BLaER1 (cell line): Measurements from ENCODE around the gene IL36A.

Source experiments
- H3K27ac ChIP-seq: shearing (Covaris generic); formaldehyde crosslinking; 2 replicates; pipeline ENCODE4 v1.8.1; 2022
- H3K27me3 ChIP-seq: shearing (Covaris generic); formaldehyde crosslinking; 2 replicates; pipeline ENCODE4 v1.8.1; 2022
- H3K36me3 ChIP-seq: shearing (Covaris generic); formaldehyde crosslinking; 2 replicates; pipeline ENCODE4 v1.8.1; 2022
- H3K4me1 ChIP-seq: shearing (Covaris generic); formaldehyde crosslinking; 2 replicates; pipeline ENCODE4 v1.8.1; 2022
- H3K4me2 ChIP-seq: shearing (Covaris generic); formaldehyde crosslinking; 2 replicates; pipeline ENCODE4 v1.8.1; 2022
- H3K4me3 ChIP-seq: shearing (Covaris generic); formaldehyde crosslinking; 2 replicates; pipeline ENCODE4 v1.8.1; 2022
- H3K9ac ChIP-seq: shearing (Covaris generic); formaldehyde crosslinking; 2 replicates; pipeline ENCODE4 v1.8.1; 2022
- H3K9me3 ChIP-seq: shearing (Covaris generic); formaldehyde crosslinking; 2 replicates; pipeline ENCODE4 v1.8.1; 2022
- H4K20me1 ChIP-seq: shearing (Covaris generic); formaldehyde crosslinking; 2 replicates; pipeline ENCODE4 v1.8.1; 2022
- Cebpa-rat ChIP-seq: shearing (Covaris generic); IDR thresholded peaks from 2 replicates; pipeline ENCODE4 v1.8.1; 2022

Gene IL36A

DNA sequence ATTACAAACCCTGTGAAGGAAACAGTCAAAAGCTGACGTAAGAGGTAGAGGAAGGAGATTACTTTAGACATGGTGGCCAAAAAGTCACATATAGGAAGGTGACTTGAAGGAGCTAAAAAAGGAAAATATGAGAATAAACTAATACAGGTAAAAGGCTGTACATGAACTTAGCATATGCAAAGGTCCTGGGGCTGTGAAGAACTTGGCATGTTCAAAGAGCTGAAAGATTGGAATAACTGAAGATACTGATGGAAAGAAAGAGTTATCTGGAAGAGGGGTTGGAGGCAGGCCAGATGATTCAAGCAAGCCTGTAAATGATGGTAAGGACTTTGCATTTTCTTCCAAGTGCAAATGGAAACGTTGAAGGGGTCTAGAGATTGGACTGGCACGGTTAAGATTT lies 13.2 kb downstream of the IL36A start:
- no peaks in the 10 kb centered on the region for H3K36me3 ChIP-seq
- H3K4me2 ChIP-seq: no peak overlapping the region
- TF ChIP-seq Cebpa-rat: no peak
- H3K9ac ChIP-seq: no peak overlapping the region
- H4K20me1 ChIP-seq: no peaks in the 10 kb centered on the region
- H3K4me3 ChIP-seq: no peak overlapping the region
- H3K27ac ChIP-seq: no peak overlapping the region
- no peaks in the 10 kb centered on the region for H3K4me1 ChIP-seq
- H3K27me3 ChIP-seq: no peaks in the 10 kb centered on the region
- peaks cover 4% of the 10 kb centered on the region; the same call in 1 of the 2 replicates for H3K9me3 ChIP-seq

DNA sequence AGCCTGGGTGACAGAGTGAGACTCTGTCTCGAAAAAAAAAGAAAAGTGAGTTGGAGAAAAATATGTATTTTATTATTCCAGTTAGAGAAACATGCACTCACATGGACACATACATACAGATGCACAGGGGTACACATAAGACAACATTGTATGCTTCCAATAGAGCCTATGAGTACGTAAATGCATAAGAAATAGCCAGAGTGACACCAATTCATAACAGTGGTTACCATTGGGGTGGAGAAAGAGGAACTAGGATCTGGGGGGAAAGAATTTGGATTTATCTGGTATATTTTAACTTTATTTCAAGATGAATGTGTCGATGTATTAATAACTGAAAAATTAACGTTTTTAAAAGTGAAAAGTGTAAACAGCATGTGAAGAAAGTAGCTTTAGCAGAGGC lies 16.1 kb downstream of the IL36A start:
- H3K9me3 ChIP-seq: peaks cover 4% of the 10 kb centered on the region; the same call in 1 of the 2 replicates
- no peaks in the 10 kb centered on the region for H3K27me3 ChIP-seq
- H3K4me3 ChIP-seq: no peak overlapping the region
- H3K4me1 ChIP-seq: peaks cover 6% of the 10 kb centered on the region; the same call in 1 of the 2 replicates
- no peak overlapping the region for H3K4me2 ChIP-seq
- H3K27ac ChIP-seq: no peak overlapping the region
- H3K36me3 ChIP-seq: no peaks in the 10 kb centered on the region
- no peak overlapping the region for H3K9ac ChIP-seq
- TF ChIP-seq Cebpa-rat: no peak
- no peaks in the 10 kb centered on the region for H4K20me1 ChIP-seq

DNA sequence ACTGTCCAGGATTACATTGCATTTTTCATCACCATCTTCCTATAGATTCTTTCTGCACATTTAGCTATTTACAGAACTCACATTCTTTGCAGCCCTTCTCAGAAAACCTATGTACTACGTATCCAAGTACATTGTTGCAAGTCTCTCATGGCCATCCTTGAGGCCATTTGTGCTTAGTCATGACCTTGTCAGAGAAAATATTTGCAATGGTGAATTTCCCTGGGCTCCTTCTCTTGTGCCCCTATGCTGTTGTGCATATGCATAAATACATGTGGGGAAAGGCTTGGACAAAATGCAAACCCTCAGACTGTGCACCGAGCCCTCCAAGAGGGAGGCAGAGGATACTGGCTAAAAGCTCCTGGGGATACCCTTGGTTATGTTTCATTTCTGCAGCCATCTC lies 19.5 kb downstream of the IL36A start:
- Histone ChIP-seq H3K9ac (no peak overlapping the region), H4K20me1 (no peaks in the 10 kb centered on the region), H3K4me2 (no peak overlapping the region), H3K36me3 (no peaks in the 10 kb centered on the region), H3K27ac (no peak overlapping the region), H3K27me3 (no peaks in the 10 kb centered on the region), H3K4me3 (no peak overlapping the region), H3K4me1 (peaks cover 6% of the 10 kb centered on the region; the same call in 1 of the 2 replicates), H3K9me3 (no peaks in the 10 kb centered on the region)
- no peak for TF ChIP-seq Cebpa-rat

DNA sequence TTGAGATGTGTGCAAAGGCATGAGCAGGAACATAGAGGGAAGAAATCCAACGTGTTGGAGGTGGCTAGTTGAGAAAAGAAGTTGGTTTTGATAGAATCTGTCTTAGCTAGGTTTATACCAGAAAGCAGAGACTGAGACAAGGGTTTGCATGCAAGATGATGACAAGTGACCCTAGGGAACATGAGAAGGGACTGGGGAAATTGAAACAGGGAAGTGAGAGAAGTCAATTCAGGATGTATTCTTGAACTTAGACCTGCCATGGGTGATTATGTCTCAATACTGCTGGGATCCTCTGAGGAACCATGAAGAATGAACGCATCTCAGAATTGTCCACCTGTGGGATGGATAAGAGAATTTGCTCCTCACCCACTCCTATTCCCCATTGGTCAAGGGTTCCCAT lies 20.5 kb downstream of the IL36A start:
- Histone ChIP-seq H3K9me3 (no peaks in the 10 kb centered on the region), H3K36me3 (no peaks in the 10 kb centered on the region), H3K4me3 (no peak overlapping the region), H3K27ac (no peak overlapping the region), H3K4me2 (no peak overlapping the region; the same call in 1 of the 2 replicates), H3K9ac (no peak overlapping the region), H3K4me1 (peaks cover 6% of the 10 kb centered on the region; the same call in 1 of the 2 replicates), H4K20me1 (no peaks in the 10 kb centered on the region), H3K27me3 (no peaks in the 10 kb centered on the region)
- no peak for TF ChIP-seq Cebpa-rat

DNA sequence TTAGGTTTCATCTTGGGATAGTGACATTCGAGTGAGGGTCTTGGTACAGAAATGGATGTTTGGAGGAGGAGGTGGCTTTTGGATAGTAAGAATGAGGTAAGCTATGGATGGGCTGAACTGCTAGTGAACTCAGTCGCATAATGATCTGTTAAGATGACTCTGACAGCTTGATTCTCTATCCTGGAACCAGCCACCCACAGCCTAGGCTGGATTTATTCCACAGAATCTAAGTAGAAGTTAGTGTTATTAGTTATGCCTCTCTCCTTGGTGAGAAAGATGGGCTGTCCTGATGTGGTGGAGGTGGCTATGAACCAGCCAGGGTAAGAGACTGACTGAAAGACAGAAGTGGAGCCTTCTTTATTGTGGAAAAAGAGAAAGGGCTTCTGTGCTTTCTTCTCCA lies 22.4 kb downstream of the IL36A start:
- H3K4me1 ChIP-seq: peaks cover 6% of the 10 kb centered on the region; the same call in 1 of the 2 replicates
- no peaks in the 10 kb centered on the region for H3K36me3 ChIP-seq
- H3K4me2 ChIP-seq: no peak overlapping the region
- H3K9me3 ChIP-seq: no peaks in the 10 kb centered on the region
- TF ChIP-seq Cebpa-rat: no peak
- no peaks in the 10 kb centered on the region for H4K20me1 ChIP-seq
- no peaks in the 10 kb centered on the region for H3K27me3 ChIP-seq
- no peak overlapping the region for H3K4me3 ChIP-seq
- H3K9ac ChIP-seq: no peak overlapping the region
- H3K27ac ChIP-seq: no peak overlapping the region

DNA sequence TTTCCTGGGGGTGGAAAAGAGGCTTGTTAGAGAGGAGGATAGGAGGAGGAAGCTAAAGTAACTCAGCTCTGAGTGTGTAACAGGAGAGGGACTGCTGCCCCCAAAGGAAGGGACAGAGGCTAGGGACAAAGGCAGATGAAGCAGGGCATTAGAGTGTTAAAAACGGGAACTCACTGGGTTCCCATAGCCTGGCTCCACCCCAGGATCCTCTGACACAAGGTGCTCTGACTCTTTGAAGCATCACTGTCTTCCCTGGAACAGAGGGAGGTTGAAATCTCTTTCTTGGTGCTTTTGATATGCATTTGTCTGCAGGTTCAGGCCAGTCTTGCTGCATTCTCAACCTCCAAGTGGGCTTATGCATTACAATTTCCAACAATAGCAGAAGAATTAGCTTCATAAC lies 22.9 kb downstream of the IL36A start:
- Histone ChIP-seq H3K27me3 (no peaks in the 10 kb centered on the region), H3K9me3 (no peaks in the 10 kb centered on the region), H3K4me3 (no peak overlapping the region), H4K20me1 (no peaks in the 10 kb centered on the region), H3K4me1 (peaks cover 6% of the 10 kb centered on the region; the same call in 1 of the 2 replicates), H3K27ac (no peak overlapping the region), H3K4me2 (no peak overlapping the region), H3K9ac (no peak overlapping the region), H3K36me3 (no peaks in the 10 kb centered on the region)
- TF ChIP-seq Cebpa-rat: no peak

DNA sequence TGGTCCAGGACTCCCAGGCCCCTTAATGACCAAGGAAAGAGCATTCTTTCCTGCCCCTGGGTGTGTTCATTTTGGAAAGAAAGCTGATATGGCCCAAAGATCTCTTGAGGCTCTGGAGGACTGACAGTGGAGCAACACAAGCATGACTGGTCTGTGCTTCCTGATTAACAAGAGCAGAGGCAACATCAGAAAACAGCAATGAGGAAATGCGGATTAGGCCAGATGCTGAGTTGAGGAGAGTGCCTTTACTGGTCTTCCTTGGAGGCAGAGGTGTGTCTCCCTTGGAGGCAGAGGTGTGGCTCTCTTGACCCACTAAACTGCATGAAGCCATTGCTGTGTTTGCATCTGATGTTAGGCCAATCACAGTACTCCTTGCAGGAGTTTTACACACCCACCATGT lies 27.5 kb downstream of the IL36A start:
- no peak overlapping the region for H3K27ac ChIP-seq
- H3K4me1 ChIP-seq: no peaks in the 10 kb centered on the region
- no peak overlapping the region for H3K4me3 ChIP-seq
- H3K36me3 ChIP-seq: no peaks in the 10 kb centered on the region
- no peak overlapping the region for H3K4me2 ChIP-seq
- H3K27me3 ChIP-seq: no peaks in the 10 kb centered on the region
- no peak overlapping the region for H3K9ac ChIP-seq
- no peak for TF ChIP-seq Cebpa-rat
- no peaks in the 10 kb centered on the region for H4K20me1 ChIP-seq
- H3K9me3 ChIP-seq: no peaks in the 10 kb centered on the region

DNA sequence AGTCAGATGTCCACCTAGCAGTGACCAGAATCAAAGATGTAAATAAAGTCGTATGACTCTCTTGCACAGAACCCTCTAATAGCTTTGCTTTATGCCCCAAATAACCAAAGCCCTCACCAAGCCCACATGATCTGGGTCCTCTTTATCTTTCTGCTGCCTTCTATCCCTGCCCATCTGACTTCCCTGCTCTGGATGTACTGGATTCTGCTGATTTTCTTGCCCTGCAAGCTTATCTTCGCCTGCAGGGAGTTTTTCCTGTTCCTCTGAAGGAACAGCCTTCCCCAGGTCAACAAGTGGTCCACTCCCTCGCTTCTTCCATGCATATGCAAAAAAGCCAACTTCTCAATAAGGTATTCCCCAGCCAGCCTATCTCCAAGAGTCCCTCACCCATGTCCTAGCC lies 28.8 kb downstream of the IL36A start:
- Histone ChIP-seq H3K4me2 (no peak overlapping the region), H4K20me1 (no peaks in the 10 kb centered on the region), H3K27me3 (no peaks in the 10 kb centered on the region), H3K4me1 (no peaks in the 10 kb centered on the region), H3K4me3 (no peak overlapping the region), H3K36me3 (no peaks in the 10 kb centered on the region), H3K27ac (no peak overlapping the region), H3K9ac (no peak overlapping the region), H3K9me3 (no peaks in the 10 kb centered on the region)
- no peak for TF ChIP-seq Cebpa-rat

DNA sequence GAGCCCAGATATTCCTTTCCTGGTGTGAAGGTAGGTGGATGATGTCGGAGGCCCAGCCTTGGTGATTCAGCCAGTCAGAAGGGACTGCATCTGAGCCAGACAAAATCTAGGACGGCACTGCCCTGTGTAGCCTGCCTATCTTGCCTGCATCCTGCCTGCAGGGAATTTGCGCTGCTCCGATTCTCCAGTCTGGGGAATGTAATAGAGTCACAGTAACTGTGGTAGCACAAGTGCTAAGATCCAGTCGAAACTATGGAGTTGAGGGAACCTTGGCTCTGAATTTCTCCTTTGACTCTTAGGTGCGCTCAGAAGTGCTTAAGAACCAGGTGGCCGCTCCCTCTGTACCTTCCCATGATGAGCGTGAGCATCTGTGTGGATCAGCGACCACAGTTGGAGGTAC lies 31.5 kb downstream of the IL36A start:
- Histone ChIP-seq H3K36me3 (no peaks in the 10 kb centered on the region), H3K9me3 (no peaks in the 10 kb centered on the region), H4K20me1 (no peaks in the 10 kb centered on the region), H3K4me2 (no peak overlapping the region), H3K9ac (no peak overlapping the region), H3K27me3 (no peaks in the 10 kb centered on the region), H3K27ac (no peak overlapping the region), H3K4me1 (no peaks in the 10 kb centered on the region), H3K4me3 (no peak overlapping the region)
- TF ChIP-seq Cebpa-rat: no peak

DNA sequence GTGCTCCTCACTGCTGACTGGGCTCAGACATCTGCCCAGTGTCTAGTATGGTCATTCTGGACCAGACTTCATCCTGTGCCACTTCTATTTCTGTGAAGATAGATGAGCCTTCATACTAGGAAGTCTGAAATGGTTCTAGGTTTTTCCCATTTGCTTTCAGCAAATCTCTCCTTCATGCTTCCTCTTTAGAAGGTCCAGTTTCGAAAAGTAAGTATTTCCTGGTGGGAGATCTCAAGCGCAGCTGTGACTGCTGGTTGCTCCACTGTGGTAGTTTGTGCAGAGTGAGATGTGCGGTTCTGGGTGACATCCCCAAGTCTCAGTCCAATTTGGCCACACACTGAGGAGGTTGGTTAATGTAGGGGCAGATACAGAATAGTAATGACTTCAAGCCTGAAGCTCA lies 33.0 kb downstream of the IL36A start:
- no peak overlapping the region for H3K4me2 ChIP-seq
- H3K4me3 ChIP-seq: no peak overlapping the region
- H3K4me1 ChIP-seq: no peaks in the 10 kb centered on the region
- H3K27ac ChIP-seq: no peak overlapping the region
- H4K20me1 ChIP-seq: no peaks in the 10 kb centered on the region
- no peaks in the 10 kb centered on the region for H3K27me3 ChIP-seq
- H3K9ac ChIP-seq: no peak overlapping the region
- no peaks in the 10 kb centered on the region for H3K36me3 ChIP-seq
- no peak for TF ChIP-seq Cebpa-rat
- no peaks in the 10 kb centered on the region for H3K9me3 ChIP-seq

DNA sequence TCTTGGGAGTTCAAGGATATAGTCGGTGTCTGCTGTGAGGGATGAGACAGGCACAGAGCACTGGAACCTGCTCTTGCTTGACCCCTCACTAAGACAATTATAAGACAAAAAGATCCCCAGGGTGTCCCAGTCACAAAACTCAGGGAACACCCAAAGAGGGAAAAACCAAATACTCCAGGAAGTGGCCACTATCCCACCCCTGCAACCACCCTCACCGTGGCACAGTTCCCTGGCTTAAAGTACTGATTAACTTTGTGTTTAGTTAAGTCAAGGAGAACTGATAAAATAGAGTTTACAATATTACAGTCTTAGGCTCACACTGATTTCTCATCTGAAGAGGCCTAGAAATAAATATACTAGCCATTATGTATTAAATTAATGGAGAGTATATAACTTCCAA lies 33.9 kb downstream of the IL36A start:
- no peak overlapping the region for H3K4me3 ChIP-seq
- no peak overlapping the region for H3K9ac ChIP-seq
- no peak overlapping the region for H3K27ac ChIP-seq
- no peaks in the 10 kb centered on the region for H3K4me1 ChIP-seq
- H3K36me3 ChIP-seq: no peaks in the 10 kb centered on the region
- H4K20me1 ChIP-seq: no peaks in the 10 kb centered on the region
- TF ChIP-seq Cebpa-rat: no peak
- H3K27me3 ChIP-seq: no peaks in the 10 kb centered on the region
- H3K4me2 ChIP-seq: no peak overlapping the region
- H3K9me3 ChIP-seq: no peaks in the 10 kb centered on the region
